ENCODE measurements around the gene RERE.

- TF ChIP-seq POLR2AphosphoS5 (IDR thresholded peaks at IDR 0.05), result no peak
- TF ChIP-seq, protein P1, sequence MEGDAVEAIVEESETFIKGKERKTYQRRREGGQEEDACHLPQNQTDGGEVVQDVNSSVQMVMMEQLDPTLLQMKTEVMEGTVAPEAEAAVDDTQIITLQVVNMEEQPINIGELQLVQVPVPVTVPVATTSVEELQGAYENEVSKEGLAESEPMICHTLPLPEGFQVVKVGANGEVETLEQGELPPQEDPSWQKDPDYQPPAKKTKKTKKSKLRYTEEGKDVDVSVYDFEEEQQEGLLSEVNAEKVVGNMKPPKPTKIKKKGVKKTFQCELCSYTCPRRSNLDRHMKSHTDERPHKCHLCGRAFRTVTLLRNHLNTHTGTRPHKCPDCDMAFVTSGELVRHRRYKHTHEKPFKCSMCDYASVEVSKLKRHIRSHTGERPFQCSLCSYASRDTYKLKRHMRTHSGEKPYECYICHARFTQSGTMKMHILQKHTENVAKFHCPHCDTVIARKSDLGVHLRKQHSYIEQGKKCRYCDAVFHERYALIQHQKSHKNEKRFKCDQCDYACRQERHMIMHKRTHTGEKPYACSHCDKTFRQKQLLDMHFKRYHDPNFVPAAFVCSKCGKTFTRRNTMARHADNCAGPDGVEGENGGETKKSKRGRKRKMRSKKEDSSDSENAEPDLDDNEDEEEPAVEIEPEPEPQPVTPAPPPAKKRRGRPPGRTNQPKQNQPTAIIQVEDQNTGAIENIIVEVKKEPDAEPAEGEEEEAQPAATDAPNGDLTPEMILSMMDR (IDR thresholded peaks at IDR 0.05), result no peak
Observed at GRCh38 chr1:8382051-8382505, 435.4 kb downstream of the RERE start.
